Stimulated activated CD4-positive, alpha-beta T cell treated with anti-CD3 and anti-CD28 coated beads, TNF-alpha, amount 100 ng/mL, for 4 hours (primary cell): ENCODE results near the gene HABP4.
"Not testable (repeated sequence)": the region's sequence is repeated elsewhere in the genome, so short reads cannot be mapped to it uniquely, and the experiment has no call there.

Experiments
- DNase-seq, 3 experiments: peaks; one replicate each; pipeline ENCODE4 v3.0.0-alpha.2; 2020; ENCODE audit warnings: low read depth in 3 of 3

The HABP4 gene

DNA sequence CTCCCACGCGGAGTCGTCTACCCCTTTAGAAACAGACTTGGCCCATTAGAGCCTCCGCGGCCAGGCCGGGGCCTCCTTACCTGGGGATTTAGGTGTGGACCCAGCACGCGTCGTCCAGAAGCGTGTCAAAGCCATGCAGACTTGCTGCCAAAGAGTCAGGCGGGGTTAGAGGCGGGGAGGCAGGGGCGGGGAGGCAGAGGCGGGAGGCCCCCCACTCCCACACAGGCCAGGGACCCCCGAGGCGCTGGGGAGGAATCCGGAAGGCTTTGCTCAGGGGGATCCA is 47.1 kb downstream of the HABP4 start:
- DNase-seq: no peak

DNA sequence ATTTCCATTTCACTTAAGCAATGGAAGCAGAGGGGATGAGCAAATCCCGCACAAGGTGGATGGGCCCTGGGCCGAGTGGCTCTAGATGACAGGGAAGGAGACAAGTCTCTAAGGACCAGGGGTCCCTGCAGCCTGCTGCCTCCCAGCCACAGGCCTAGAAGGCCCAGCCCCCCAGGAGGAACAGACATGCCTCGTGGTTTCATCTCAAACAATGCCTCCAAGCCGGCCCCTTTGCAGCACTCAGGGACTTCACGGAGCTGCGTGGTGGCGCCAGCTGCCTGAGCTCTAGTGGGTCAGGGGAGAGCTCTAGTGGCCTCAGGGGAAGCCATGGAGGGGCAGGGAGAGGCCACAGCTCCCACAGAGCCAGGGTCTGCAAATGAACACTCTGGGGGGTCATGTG is 48.8 kb downstream of the HABP4 start:
- no peak for DNase-seq

DNA sequence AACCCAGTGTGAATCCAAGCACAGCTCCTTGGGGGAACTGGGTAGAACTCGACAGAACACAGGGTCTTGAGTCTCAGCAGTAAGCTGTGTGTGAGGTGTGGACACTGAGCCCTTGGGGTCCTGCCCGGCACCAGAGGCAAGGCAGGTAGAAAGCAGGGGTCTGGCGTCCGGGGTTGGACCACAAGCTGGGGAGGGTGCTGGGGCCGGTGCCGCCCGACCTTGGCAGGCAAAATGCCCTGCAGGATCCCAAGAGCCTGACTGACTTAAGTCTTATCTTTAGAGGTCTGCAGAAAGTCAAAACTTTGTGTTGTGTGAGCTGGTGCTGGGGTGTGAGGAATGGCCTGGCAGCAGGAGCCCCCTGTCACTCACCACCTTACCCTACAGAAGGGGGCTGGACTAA is 49.3 kb downstream of the HABP4 start:
- DNase-seq: no peak

DNA sequence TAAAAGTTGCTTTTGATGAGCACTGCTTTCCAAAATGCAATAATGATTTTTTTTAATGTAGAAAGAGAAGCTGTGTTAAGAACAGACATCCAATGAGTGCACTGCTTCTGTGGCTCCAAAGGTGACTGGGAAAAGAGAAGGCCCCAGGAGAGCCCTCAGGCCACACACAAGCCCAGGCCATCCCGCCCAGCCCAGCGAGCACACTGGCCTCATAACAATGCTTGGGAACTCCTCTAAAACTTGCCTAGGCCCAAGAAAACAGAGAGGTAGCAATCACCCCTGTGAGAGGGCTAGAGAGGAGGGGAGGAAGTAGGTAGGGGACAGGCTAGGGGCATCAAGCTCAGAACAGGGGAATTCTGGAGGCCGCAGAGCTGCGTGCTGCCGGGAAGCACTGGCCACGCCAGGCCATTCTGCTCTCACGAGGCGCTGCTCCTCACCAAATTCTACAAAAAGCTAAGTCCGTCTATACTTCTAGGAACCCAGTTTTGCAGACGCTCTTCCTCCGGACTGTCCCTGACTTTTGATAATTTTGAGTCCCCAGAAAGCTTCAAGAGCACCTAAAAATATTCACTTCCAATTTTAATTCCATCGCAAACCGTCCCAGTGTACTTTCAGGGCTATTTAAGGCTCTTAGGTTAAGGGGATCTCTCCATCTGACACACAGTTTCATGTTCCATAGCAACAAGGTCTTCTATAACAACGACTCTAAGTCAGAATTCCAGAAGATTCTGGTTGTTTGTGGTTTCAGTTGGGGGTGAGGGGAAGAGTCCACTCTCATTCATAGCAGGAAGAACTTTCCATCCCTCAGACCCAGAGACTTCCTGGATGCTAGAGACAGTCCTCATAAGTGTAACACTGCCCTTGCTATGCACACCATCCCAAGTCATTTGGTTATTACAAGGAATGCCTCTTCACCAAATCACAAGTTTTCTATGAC is 51.0 kb downstream of the HABP4 start:
- no peak for DNase-seq

DNA sequence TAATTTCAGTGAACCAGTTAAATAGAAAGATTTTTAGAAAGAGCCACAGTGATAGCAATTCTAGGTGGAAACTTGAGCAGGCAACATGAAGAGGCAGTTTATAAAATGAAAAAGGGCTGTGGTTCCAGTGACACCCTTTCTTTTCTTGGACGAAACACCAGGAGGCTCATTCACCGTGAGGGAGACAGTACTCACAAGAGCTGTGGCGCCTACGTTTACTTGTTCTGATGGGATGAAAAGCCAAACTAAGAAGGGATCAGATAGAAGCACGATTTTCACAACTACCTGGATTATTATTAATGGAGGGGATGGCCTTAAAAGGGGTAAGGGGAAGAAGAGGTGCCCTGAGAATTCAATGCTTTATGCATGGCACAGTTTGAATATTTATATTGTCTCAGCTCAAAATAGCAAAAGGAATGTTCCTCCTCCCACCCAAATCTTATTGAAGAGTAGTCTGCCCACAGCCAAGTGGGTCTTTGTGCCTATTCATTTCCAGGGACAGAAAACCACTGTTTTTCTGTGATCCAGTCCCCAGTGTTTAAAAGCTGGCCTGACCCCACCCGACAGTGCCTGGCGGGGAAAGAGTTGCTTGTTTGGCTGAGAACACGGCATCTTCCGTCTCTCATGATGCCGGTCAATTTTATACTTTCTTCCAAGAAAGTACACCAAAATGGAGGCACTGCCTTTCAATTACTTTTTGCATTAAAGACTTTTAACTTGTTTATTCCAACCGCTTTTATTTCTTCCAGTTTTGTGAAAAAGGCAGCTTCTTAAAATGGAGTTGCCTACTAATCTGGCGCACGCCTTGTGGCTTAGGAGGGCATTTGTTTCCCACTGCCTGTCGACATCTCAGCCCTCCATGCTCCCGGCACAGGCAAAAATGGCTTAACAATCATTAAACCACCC is 51.9 kb downstream of the HABP4 start:
- DNase-seq: no peak

DNA sequence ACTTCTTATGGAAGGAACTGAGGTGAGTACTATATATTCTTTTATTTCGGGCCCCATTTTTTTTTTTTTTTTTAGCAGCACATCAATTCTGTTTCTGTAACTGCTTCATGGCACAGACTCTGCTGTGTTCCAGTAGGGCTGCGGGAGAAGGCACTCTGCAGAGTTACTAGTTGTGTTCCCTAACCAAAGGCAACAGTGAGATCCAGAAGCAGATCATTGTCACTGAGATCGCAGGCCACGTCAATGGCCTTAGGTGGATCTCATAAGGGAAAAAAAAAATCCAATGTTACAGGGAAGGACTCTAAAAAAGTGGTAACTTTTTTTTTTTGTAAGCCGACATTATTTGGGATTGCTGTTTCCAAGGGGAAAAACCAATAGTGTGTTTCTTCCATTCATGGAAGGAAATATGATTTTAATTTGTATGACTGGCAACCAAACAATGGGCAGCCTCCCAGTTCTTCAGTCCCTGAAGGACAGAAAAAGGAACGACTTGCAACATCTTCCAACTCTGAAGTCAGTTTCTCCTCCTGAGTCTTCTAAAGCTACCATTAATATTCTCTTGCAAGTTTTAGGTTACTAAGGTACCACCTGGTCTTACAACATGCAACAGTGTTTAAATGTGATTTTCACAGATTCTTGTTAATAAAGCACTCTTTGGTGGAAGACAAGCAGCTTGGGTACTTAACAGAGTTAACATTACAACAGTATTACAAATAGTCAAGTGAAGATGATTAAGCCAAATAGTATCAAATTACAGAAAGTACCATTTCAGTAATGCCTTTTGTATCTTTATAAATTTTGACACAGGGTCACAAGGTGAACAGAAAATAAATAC is 52.8 kb downstream of the HABP4 start:
- no peak for DNase-seq

DNA sequence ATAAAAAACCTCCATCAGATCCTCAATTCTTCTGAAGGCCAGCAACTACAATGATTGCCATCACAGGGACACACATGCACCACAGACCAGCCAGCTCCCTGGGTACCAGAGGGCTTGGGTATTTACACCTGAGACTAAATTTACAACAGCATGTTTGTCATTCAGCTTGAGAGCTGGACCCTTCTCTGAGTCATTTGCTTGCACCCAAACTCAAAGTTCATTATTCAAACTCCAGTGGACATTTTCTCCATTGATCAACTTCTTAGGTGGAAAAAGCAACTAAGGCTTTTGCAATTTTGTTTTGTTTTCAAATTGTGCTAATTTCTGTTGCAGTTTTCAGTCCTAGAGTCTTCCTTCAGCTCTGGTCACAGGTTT is 53.4 kb downstream of the HABP4 start:
- not testable (repeated sequence) for DNase-seq

DNA sequence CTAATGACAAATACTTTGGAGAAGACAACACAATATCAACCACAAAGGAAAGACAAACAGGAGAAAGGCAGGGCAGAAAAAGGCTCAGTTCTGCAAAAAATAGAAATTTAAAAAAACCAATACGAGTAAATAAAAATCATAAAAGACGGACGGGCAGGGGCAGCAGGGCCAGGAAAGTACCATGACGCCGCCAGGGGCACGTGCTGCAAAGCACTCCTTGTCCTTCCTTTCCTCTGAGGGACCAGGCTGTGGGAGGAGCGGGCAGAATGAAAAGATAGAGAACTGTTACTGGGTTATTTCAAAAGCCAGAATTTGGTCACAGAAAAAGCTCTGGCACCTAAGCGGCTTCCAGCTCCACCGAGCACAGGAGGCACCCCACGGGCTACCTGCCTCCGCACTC is 53.9 kb downstream of the HABP4 start:
- no peak for DNase-seq

DNA sequence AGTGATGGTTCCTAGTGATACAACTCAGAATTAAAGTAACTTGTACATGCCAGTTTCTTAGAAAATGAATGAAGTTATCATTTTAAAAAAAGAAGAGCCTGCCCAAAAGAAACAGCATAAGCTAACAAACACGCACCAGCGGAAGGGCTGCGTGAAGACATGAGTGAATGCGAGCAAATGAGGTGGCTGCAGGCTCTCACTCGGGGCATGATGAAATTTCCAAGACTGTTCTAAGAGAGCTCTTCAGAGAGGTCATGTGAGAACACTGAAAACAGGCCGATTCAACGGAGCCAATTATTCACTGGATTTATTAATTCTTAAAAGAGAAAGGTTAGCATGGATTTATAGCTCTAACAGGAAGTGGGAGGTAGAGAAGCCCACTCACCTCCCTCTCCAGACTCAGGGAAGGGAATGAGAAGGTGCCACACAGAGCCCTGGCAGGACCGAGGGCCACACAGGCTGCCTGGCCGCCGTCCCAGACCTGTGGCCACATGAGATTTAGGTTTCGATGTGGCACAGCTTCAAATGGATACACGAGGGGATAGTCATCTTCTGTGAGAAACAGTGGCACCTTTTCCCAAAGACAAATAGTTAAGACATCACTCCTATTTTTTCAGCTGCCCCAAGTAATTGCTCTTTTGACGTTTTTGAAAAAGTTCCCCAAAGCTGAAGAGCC is 55.5 kb downstream of the HABP4 start:
- no peak for DNase-seq

DNA sequence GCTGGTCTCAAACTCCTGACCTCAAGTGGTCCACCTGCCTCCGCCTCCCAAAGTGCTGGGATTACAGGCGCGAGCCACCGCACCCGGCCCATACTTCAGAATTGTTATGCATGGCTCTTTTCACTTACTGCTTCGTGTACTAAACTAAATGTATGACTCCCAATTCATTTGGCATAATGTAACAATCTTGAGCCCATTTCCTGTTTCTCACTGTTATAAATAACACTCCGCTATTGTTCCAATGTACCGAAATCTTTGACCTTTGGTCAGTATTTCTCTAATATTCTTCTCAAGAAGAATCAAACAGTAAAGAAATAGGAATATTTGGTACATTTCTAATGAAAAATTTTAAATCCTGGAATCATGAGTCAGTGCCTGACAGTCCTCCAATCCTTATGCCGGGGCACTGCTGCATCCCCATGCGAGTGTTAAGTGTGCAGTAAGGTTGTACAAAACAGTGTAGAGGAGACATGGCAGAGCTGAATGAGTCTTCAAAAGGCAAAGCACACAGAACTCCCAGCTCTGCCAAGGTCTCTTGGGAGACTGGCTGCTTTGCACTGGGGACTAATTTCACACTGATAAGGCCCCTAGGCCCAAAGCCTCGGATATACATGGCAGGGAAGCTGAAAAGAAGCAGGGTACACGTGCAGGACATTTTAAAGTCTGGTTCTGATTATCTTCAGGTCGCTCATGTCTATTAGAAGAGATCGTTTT is 58.4 kb downstream of the HABP4 start:
- no peak for DNase-seq

DNA sequence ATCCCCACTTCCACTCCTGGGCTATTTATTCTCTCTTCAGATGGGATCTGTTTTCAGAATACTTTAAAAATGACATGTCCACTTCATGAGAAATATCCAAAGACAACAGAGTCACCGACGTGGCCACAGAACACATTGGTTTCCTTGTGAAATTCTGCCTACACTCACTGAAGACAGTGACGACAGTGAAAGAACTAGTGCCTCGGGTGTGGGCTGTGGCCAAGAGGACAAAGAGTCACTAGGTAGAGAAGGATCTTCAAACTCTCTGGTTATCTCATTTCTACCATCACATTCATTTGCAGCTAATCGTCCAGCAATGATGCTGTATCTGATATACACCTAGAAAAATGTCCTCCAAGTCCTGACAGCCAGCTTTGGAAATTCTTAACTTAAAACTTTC is 59.1 kb downstream of the HABP4 start:
- no peak for DNase-seq

DNA sequence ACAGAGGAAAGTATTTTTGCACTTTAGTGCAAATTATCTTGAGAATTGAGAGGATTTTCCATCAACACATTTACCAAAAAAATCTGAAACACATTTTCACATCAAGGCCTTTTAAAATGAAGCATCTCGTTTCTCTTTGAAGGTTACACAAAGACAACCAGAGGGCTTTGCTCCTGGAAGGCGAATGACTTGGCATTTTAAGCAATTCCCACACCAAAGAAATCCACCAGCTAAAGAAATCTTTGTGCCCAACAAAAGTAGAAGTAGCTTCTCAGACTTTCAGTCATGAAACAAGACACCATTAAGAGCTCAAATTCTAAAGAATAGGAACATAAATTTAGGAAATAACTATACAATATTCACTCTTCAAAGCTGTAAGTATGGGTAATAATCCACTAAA is 59.9 kb downstream of the HABP4 start:
- DNase-seq: no peak

DNA sequence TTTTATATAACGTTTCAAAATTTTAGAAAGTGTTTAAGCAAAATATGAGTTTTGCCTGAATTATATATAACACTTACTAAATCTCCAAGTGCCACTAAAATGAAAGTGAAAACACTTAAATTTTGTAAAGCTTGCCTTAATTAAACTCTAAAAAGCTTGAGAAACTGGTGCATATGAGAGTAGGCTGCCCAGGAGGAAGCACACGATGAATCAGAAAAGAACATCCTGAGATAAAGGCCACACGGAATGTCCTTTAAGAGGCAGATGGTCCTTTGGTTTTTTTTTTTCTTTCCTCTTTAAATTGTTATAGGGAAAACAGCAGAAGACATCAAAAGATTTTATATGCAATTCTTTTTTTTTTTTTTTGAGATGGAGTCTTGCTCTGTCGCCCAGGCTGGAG is 60.3 kb downstream of the HABP4 start:
- DNase-seq: no peak

DNA sequence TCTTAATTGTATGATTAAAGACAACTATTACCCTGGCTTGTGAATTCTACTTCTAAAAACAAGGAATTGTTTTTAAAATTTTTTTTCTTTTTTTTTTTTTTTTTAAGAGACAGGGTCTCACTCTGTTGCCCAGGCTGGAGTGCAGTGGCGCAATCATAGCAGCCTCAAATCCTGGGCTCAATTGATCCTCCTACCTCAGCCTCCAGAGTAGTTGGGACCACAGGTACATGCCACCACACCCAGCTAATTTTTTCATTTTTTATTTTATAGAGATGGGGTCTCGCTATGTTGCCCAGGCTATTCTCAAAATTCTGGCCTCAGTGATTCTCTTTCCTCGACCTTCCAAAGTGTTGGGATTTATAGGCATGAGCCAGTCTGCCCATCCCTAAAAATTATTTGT is 62.3 kb downstream of the HABP4 start:
- no peak for DNase-seq

DNA sequence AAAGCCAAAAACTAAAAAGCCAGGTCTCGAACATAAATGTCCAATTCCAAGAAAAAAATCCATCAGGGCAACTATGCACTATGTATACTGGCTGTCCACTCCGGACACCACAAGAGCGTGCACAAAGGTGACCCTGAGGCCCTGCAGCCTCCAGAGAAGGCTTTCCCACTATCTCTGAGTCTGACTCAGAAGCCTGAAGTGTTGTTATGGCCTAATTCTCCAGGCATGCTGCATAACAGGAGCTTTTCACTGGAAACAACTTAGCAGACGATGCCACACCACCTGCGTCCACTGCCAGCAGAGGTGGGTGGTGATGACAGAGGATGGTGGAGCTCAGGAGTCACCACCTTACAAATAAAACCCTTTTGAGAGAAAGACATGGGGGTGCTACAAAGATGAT is 63.7 kb downstream of the HABP4 start:
- no peak for DNase-seq

DNA sequence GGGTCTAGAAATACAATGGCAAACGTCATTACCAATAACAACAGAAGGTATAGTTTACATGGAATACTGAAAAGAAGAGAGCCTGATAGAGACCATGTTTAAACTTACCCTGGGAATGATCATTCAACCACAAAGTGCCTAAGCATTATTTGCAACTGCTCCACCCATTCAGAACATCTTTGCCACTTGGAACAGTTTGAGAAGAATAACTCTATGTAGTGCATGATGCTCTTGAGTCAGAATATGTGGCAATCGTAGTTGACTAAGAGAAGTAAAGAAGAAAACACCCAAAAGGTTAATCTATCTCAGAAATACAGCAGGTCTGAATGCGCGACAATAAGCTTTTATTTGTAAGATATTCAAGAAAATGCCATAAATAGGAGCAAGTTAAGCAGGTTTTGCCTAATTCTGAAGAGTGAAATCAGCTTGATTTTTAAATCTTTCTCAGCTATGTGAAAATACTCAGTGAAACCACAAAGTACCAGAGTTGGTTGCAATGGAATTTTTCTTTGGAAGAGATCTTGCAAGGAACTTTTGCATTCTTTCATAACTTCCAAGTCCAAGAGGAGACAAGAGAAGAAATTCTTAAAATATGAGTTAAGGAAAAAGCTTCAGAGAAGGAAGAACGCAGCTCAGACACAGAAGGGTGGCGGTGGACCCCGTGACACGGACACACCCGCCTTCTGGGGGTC is 64.3 kb downstream of the HABP4 start:
- DNase-seq: no peak

DNA sequence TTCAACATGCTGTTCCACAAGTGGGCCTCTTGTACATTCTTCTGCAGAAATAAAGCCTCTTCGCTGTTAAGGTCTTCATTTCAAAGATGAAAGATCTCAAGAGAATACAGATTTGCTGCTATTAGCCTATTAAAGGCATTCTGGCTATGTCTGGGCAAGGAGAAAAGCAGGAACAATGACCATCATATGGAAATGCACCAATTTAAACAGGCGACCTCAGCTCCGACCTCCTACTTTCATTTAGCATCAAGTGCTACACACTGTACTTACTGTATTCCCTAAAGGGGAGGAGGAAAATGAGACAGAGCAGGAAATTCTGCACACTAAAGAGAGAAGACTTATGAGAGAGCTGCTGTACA is 64.8 kb downstream of the HABP4 start:
- DNase-seq: no peak

DNA sequence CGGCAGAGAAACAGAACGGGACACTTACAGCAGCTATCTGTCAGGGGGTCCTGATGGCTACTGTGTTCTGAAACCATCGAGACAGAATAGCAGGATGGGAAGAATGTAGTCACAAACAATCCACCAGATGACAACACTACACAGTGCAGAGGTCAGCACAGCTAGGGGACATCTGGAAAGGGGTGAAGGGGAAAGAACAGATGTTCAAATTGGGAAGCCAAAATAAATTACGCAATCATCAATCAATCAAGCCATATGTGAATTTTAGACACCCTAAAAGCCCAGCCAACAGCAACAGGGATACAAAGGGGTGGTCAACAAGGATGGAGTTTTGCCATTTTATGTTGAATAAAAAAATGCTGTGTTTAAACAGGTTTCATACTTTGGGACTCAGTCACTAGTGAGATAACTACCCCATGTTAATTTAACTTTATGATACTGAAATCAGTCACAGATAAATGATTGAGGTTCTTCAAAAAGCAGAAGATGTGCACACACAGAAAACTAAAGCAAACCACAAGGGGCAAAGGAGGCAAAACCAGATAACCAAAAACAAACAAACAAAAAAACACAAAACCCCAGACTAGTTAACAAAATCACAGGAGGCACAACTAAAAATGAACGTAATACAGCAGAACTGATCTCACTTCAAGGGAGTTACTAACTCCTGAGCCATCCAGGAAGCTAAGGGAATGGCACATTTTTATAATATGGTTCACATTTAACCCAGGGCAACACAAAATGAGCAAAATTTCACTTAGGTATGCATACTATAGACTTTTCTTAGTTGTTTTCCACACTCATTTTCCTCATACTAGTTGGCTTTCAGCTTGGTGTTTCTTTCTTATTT is 65.9 kb downstream of the HABP4 start:
- no peak for DNase-seq

DNA sequence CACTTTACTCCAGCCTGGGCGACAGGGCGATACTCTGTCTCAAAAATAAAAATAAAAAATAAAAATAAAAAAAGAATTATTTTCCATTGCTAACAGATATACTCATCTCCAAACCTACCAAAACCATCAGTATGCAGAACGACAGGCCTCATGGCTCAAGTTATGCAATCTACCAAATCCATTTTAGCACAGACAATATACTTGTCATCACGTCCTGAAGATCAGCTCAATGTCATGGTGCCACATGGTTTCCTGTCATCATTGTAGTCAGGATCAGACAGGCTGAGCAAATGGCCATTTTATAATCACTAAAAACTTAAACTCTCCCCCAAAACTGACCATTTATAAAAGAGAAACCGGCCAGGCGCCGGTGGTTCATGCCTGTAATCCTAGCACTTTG is 69.1 kb downstream of the HABP4 start:
- no peak for DNase-seq

DNA sequence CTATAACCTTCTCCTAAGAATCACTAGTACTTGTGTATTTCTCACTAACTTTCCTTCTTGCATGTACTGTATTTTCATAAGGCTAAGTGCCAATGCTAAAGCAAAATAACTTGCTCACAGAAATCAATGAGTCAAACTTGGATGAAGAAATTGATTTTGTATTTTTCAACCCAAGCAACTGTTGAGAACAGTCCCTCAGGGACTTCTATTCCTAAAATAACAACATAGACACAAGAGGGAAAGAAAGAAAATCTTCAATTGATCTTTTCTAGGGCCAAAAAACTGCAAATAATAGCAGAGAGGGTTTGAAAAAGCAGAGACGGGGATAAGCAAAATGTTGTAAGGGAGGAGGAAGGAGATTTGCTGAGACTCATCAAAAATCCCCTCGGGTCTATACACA is 69.8 kb downstream of the HABP4 start:
- DNase-seq: no peak
